HepG2 (cell line): ENCODE results near the gene TTLL6. TPM values are rescaled to one million over a fixed set of nuclear protein-coding genes. Genes with fewer than 3 reads are reported as not detected.
A peak's percentile ranks its signal among the peaks of the same experiment; 100 is the strongest.

Experiments
- DBP ChIP-seq: sonication (generic); formaldehyde crosslinking; IDR thresholded peaks from 2 replicates; pipeline ENCODE4 v1.4.0; 2020; ENCODE audit warnings: missing genetic modification reagents; ENCODE audit errors: not compliant biosample characterization
- FOXA1 ChIP-seq, 2 experiments: fragments of 450-650 bp in 1 of 2; sonication (generic) in 1 of 2; formaldehyde crosslinking in 1 of 2; IDR thresholded peaks; 2 replicates each; pipeline versions ENCODE4 v1.4.0 to v1.6.1; 2016 to 2020; ENCODE audit warnings: missing genetic modification reagents in 1 of 2
- MBD4 ChIP-seq: IDR thresholded peaks from 2 replicates; pipeline ENCODE4 v1.6.1; 2012; ENCODE audit warnings: low read length, inconsistent platforms, borderline replicate concordance
- PHF5A ChIP-seq: IDR thresholded peaks from one replicate; pipeline ENCODE4 v1.6.1; 2018; ENCODE audit warnings: low read depth, missing genetic modification reagents; ENCODE audit not compliant: unreplicated experiment
- POGZ ChIP-seq: sonication (generic); formaldehyde crosslinking; IDR thresholded peaks from 2 replicates; pipeline ENCODE4 v1.4.0; 2020; ENCODE audit warnings: mild to moderate bottlenecking, missing genetic modification reagents
- PRDM10 ChIP-seq: sonication (generic); formaldehyde crosslinking; IDR thresholded peaks from 2 replicates; pipeline ENCODE4 v1.4.0; 2020; ENCODE audit warnings: low read depth, missing genetic modification reagents
- RBM22 ChIP-seq: fragments of 200-400 bp; formaldehyde crosslinking; optimal IDR thresholded peaks from 2 replicates; pipeline ENCODE3; 2017; ENCODE audit warnings: mild to moderate bottlenecking, low read length, moderate library complexity
- ZNF232 ChIP-seq: sonication (generic); formaldehyde crosslinking; IDR thresholded peaks from 2 replicates; pipeline ENCODE4 v1.4.0; 2020; ENCODE audit warnings: missing genetic modification reagents, borderline replicate concordance
- ZNF407 ChIP-seq: sonication (generic); formaldehyde crosslinking; IDR thresholded peaks from one replicate; pipeline ENCODE4 v1.5.1; 2020; ENCODE audit warnings: mild to moderate bottlenecking, missing genetic modification reagents; ENCODE audit errors: not compliant biosample characterization
- ZSCAN31 ChIP-seq: sonication (generic); formaldehyde crosslinking; IDR thresholded peaks from 2 replicates; pipeline ENCODE4 v1.5.0; 2020; ENCODE audit warnings: low read depth, mild to moderate bottlenecking, missing genetic modification reagents
- ZUFSP ChIP-seq: sonication (generic); formaldehyde crosslinking; IDR thresholded peaks from 2 replicates; pipeline ENCODE4 v1.9.0; 2021; ENCODE audit warnings: missing genetic modification reagents, mild to moderate bottlenecking, borderline replicate concordance
- polyA plus RNA-seq, 8 experiments: library from polyadenylated mRNA; depleted of rRNA in 3 of 8; stranded (reverse) in 7 of 8; unstranded in 1 of 8; fragments of >200 nt; fragmentation: Illumina TruSeq in 4 of 8; extraction: Trizol in 4 of 8; gene quantifications; 2 replicates each; pipeline versions ENCODE4 v1.2.1 to v1.2.3, GENCODE V29; 2011 to 2016; ENCODE audit warnings: low read depth in 4 of 8, missing spikeins in 1 of 8, mixed read lengths in 1 of 8; ENCODE audit not compliant: insufficient read depth in 1 of 8
- total RNA-seq, 5 experiments: library from RNA; depleted of rRNA; stranded (reverse); fragments of >200 nt; fragmentation: Illumina TruSeq; extraction: Trizol; gene quantifications; 2 replicates each; pipeline ENCODE4 v1.2.3, GENCODE V29; 2016; ENCODE audit warnings: low read depth in 1 of 5
- TF ChIP-seq, protein P1 (sequence below): sonication (generic); formaldehyde crosslinking; IDR thresholded peaks from 2 replicates; pipeline ENCODE4 v1.4.0; 2020; ENCODE audit warnings: mild to moderate bottlenecking, low read depth, missing genetic modification reagents

The TTLL6 gene
- total and polyA plus RNA-seq, 2 of the 13 experiments (the other 11 are each of a cell fraction or from before 2014, with no cell fraction given): 0.04 to 0.08 TPM

- TF ChIP-seq ZNF407 (CRISPR knock-in tag): no peak
- no peak for TF ChIP-seq FOXA1 (IDR thresholded peaks at IDR 0.05)
- no peak for TF ChIP-seq FOXA1 (CRISPR knock-in tag; IDR thresholded peaks at IDR 0.05)
- TF ChIP-seq POGZ (CRISPR knock-in tag): no peak
- no peak for TF ChIP-seq PHF5A (CRISPR knock-in tag)
- TF ChIP-seq ZNF232 (CRISPR knock-in tag): no peak
- TF ChIP-seq ZSCAN31 (CRISPR knock-in tag): no peak
- TF ChIP-seq RBM22: no peak
- TF ChIP-seq, protein P1, sequence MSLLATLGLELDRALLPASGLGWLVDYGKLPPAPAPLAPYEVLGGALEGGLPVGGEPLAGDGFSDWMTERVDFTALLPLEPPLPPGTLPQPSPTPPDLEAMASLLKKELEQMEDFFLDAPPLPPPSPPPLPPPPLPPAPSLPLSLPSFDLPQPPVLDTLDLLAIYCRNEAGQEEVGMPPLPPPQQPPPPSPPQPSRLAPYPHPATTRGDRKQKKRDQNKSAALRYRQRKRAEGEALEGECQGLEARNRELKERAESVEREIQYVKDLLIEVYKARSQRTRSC (CRISPR knock-in tag): no peak
- no peak for TF ChIP-seq MBD4
- TF ChIP-seq ZUFSP: no peak
- TF ChIP-seq DBP (CRISPR knock-in tag): no peak
- peak; percentile 82 for TF ChIP-seq PRDM10 (CRISPR knock-in tag)
Measured at GRCh38 chr17:48816774-48817590, at the start of gene TTLL6 (continued).
